ENCODE measurements around the gene GNAT1.
"Not testable (repeated sequence)": the region's sequence is repeated elsewhere in the genome, so short reads cannot be mapped to it uniquely, and the experiment has no call there.

The GNAT1 gene

GRCh38 chr3:50242851-50243542 is 51.6 kb downstream of the GNAT1 start:
- H3K4me3 Mint-ChIP-seq = peak overlapping the region; percentile 86 to 100
- peak; percentile 5 for ATAC-seq (replicated peaks)
- H3K27ac Mint-ChIP-seq = peak overlapping the region; percentile 92 to 94
- peaks cover 49% of the 10 kb centered on the region for H3K36me3 Mint-ChIP-seq (ENCODE audit: insufficient read depth)
- peak in 1 of 3 experiments; percentile 29 for DNase-seq
- H3K4me1 Mint-ChIP-seq (ENCODE audit: low read depth in 2 of 2) = peaks cover 76 to 79% of the 10 kb centered on the region in 2 donors
- no peaks in the 10 kb centered on the region for H3K27me3 Mint-ChIP-seq
- no peaks in the 10 kb centered on the region for H3K9me3 Mint-ChIP-seq

GRCh38 chr3:50243543-50243895 is 52.1 kb downstream of the GNAT1 start:
- peak overlapping the region; percentile 86 to 100 for H3K4me3 Mint-ChIP-seq
- H3K27ac Mint-ChIP-seq = peak overlapping the region; percentile 92 to 94
- peaks cover 49% of the 10 kb centered on the region for H3K36me3 Mint-ChIP-seq (ENCODE audit: insufficient read depth)
- H3K4me1 Mint-ChIP-seq (ENCODE audit: low read depth in 2 of 2) = peaks cover 73 to 78% of the 10 kb centered on the region in 2 donors
- no peak for ATAC-seq (replicated peaks)
- H3K9me3 Mint-ChIP-seq = no peaks in the 10 kb centered on the region
- DNase-seq = no peak
- no peaks in the 10 kb centered on the region for H3K27me3 Mint-ChIP-seq

GRCh38 chr3:50244813-50245212 is 53.4 kb downstream of the GNAT1 start:
- H3K4me1 Mint-ChIP-seq (ENCODE audit: low read depth in 2 of 2) = peaks cover 70 to 72% of the 10 kb centered on the region in 2 donors
- not testable (repeated sequence) for DNase-seq; H3K9me3 Mint-ChIP-seq; ATAC-seq (replicated peaks); H3K27me3 Mint-ChIP-seq
- H3K27ac Mint-ChIP-seq = peak overlapping the region; percentile 93 to 94
- H3K36me3 Mint-ChIP-seq (ENCODE audit: insufficient read depth) = peaks cover 49% of the 10 kb centered on the region
- peak overlapping the region; percentile 74 to 83 for H3K4me3 Mint-ChIP-seq

GRCh38 chr3:50245251-50245745 is 53.9 kb downstream of the GNAT1 start:
- peaks cover 68 to 72% of the 10 kb centered on the region in 2 donors for H3K4me1 Mint-ChIP-seq (ENCODE audit: low read depth in 2 of 2)
- DNase-seq = no peak
- H3K9me3 Mint-ChIP-seq = no peaks in the 10 kb centered on the region
- H3K27ac Mint-ChIP-seq = peak overlapping the region; percentile 93 to 94
- H3K36me3 Mint-ChIP-seq (ENCODE audit: insufficient read depth) = peaks cover 52% of the 10 kb centered on the region
- peak overlapping the region; percentile 74 to 83 for H3K4me3 Mint-ChIP-seq
- no peaks in the 10 kb centered on the region for H3K27me3 Mint-ChIP-seq
- no peak for ATAC-seq (replicated peaks)

- Mint-ChIP-seq H3K4me3 (peak overlapping the region; percentile 74 to 83), H3K4me1 (ENCODE audit: low read depth in 2 of 2) (peaks cover 71 to 74% of the 10 kb centered on the region in 2 donors), H3K27ac (peak overlapping the region; percentile 93 to 94), H3K9me3 (no peaks in the 10 kb centered on the region), H3K36me3 (ENCODE audit: insufficient read depth) (peaks cover 57% of the 10 kb centered on the region), H3K27me3 (no peaks in the 10 kb centered on the region)
- ATAC-seq (replicated peaks) (peak; percentile 79), DNase-seq (peak; percentile 96 to 99 (median 96))
Measured at GRCh38 chr3:50245831-50246516, 54.6 kb downstream of the GNAT1 start.

GRCh38 chr3:50246517-50246954 is 55.1 kb downstream of the GNAT1 start:
- Mint-ChIP-seq H3K36me3 (ENCODE audit: insufficient read depth) (peaks cover 59% of the 10 kb centered on the region), H3K27me3 (no peaks in the 10 kb centered on the region), H3K27ac (peak overlapping the region; percentile 93 to 94), H3K9me3 (no peaks in the 10 kb centered on the region), H3K4me3 (peak overlapping the region; percentile 74 to 83), H3K4me1 (ENCODE audit: low read depth in 2 of 2) (peaks cover 72 to 75% of the 10 kb centered on the region in 2 donors)
- ATAC-seq (replicated peaks) (peak; percentile 76), DNase-seq (peak; percentile 71 to 73 (median 71))

Data from effector memory CD8-positive, alpha-beta T cell (primary cell).